HG02623 (cell line): Measurements from ENCODE around the gene DBI.
A peak's percentile ranks its signal among the peaks of the same experiment; 100 is the strongest.

Experiments
- ATAC-seq: cut with Tn5 transposase; IDR thresholded peaks from one replicate; pipeline ENCODE4 v1.9.1; 2021; ENCODE audit warnings: moderate library complexity; ENCODE audit not compliant: unreplicated experiment

DBI gene

DNA sequence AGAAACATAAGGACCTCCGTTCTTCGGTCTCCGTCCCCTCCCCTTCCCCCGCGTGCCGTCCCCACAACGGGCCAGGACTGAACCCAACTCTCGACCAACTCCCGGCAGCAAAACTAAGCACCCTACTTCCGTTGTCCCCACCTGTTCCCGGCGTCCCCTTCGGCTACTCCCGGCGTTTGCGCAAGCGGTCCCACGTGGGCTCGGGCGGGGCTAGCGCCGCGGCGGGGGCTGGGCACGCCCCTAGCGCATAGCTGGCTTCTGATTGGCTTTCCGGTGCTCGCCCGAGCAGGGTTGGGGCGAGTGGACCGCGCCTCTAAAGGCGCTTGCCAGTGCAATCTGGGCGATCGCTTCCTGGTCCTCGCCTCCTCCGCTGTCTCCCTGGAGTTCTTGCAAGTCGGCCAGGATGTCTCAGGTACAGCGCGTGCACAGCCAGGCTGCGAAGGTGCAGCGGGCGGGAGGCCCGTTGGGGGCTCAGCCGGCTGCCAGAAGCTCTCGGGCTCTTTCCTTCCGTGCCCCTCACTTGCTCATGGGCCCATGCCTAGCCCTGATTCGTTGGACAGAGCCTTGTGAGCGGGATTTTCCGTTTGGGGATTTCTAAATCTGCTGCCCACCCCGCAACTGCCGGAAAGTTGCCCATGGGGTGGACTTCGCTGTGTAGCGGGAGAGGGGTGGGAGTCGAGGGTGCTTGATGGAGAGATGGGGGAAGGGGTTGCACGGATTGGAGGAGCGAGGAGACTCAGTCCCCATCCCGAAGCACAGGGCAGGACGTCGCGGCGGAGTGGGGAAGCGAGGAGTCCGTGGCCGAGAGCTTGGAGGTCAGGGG is at the start of gene DBI, which contains the start of gene C2orf76:
Gene DBI, plus strand, starts transcription at position 329 of the 823 bp plus-strand sequence. Its CDS starts 75 bp downstream, at position 404.
Gene C2orf76, minus strand, starts transcription at position 186 of the 823 bp plus-strand sequence. CDS start 26,875 bp downstream, outside the sequence.
- ATAC-seq = peak; percentile 95

DNA sequence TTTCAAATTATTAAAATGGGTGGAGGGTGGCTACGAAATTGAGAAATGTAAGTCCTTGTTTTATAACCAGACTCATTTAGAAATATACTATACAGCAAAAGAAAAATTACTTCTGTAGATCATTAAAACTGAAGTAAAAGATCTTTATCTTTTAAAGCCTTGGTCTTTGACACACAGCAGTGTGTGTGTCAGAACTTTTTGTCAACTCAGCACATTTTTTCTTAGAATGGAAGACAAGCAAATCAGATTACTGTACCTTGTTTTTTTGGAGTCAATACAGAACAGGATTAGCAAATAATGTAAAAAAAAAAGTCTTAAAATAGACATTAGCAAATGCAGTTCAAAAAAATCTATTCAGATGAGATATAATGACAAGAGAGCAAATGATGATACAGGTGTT is 49.2 kb upstream of the DBI start:
- ATAC-seq = no peak

DNA sequence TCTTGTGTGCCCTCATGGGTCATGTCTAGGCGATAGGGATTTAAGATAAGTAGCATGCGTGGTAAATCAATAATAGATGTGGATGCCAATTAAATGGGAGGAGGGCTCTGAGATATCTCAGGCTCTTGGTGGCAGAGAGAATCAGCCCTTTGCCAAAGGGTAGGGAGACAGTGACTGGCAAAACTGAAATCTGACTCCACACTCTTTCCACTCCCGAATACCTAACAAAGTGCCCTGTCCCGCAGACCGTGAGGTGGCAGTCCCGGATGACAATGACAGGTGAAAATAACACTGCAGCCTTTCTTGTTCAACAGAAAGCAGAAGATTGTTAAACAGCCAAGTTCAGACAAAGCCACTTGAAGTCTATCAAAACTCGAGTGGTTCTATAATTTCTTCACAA is 47.2 kb upstream of the DBI start:
- ATAC-seq = no peak

DNA sequence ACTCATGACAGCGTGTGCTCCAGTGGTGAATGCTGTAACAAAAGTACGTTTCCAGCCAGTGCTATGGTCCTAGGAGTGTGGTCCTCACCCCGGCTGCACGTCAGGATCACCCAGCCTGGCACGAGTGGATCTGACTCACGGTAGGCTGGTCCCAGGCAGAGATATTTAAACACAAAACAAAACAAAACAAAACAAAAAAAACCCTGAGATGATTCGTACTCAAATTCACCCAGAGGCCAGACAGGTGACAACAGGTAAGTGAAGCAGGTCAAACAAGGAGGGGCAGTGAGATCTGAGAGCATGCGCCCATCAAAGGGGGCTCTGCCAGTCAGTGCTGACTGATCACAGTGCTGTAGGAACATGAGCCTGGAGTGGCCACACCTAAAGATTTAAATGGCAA is 43.3 kb upstream of the DBI start:
- ATAC-seq = no peak

DNA sequence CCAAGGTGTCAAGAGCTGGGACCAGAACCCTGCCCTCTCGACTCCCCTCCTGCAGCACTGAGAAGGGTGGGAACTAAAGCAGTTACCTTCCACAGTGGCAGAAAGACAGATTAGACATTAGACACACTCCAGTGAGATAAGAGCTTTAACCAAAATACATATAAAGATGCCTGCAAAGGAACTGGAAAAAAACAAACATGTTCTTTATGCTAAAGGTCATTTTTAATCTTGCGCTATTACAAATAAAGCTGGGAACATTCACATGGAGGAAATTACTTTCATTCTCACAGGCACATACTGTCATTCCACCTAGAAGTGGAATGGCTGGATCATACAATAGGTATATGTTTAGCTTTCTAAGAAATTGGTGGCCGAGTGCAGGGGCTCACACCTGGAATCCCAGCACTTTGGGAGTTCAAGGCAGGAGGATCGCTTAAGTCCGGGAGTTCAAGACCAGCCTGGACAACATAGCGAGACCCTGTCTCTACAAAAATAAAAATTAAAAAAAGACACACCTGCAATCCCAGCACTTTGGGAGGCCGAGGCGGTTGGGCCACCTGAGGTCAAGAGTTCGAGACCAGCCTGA is 42.0 kb upstream of the DBI start:
- no peak for ATAC-seq

DNA sequence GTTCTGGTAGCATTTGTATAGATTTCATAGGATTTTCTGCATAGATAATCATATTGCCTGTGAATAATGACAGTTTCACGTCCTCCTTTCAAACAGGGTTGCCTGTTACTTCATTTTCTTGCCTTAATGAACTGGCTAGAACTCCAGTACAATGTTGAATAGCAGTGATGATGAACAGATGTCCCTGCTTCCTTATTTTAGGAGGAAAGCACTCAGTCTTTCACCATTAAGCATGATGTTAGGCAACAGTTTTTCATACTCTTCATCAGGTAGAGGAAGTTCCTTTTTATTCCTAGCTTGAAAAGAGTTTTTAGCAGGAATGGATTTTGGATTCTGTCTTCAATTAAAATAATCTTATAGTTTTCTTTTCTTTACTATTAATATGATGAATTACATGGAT is 39.8 kb upstream of the DBI start:
- no peak for ATAC-seq

DNA sequence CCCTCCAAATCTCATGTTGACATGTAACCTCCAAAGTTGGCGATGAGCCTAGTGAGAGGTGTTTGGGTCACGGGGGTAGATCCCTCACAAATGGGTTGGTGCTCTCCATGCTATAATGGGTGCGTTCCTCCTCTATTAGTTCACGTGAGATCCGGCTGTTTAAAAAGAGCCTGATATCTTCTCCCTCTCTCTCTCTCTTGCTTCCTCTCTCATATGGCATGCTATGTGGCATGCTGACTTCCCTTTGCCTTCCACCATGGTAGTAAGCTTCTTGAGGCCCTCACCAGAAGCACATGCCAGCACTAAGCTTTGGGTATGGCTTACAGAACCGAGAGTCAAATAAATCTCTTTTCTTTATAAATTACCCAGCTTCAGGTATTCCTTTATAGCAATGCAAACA is 39.3 kb upstream of the DBI start:
- ATAC-seq = no peak

DNA sequence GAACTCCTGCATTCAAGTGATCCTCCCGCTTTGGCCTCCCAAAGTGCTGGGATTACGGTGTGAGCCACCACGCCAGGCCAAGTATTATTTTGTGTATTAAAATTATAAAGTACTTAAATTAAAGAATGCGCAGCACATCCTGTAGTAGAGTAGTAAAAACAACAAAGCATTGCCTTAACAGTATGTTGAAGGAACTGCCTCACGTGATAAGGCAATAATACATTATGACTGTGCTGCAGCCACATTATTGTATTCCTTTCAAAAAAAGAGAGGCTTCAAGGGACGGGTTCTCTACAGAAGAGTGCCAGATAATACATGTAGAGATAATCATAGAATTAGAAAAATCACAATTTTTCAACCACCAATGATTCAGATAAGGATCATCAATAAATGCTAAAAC is 33.8 kb upstream of the DBI start:
- no peak for ATAC-seq

DNA sequence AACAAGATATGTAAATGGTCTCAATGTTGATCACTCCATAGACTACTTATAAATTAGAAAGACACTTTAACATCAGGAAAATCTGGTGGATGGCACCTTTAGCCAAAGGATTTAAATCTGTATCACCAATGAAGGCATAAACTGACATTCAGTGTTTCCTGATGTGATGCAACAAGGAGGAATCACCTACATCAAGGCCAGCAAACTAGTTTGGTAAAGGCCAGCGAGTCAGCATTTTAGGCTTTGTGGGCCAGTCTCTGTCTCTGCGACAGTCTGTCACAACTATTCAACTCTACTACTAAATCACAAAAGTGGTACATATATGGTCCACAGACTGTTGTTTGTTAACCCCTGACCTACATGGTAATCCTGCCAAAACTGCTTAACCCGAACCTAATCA is 33.4 kb upstream of the DBI start:
- ATAC-seq = no peak

DNA sequence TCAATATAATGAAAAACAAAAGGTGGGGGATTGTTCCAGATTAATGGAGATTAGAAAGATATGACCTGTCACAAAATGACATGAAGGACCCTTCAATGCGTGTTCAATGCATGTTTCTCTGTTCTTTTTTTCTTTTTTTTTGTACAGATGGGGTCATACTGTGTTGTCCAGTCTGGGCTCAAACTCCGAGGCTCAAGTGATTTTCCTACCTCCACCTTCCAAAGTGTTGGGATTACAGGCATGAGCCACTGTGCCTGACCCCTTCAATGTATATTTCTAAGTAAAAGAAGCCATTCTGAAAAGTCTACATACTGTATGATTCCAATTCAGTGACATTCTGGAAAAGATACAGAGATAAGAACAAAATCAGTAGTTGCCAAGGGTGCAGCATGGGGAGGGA is 32.9 kb upstream of the DBI start:
- no peak for ATAC-seq

DNA sequence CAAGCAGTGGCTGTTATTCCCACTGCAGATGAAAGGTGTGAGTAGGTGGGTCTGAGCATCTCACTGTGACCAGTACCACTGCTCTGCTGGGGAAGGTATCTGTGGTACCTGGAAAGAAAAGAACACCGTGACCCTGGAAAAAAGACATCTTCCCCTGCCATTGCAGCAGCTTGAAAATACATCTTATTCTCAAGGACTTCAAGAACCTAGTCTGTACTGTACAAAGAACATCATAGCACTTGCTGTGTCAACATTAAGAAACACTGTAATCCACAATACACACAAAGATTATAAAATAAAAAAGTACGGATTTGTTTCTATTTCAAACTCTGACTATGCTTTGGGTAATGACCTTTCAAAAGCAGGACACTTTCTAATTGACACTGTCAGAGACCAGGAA is 29.0 kb upstream of the DBI start:
- no peak for ATAC-seq

DNA sequence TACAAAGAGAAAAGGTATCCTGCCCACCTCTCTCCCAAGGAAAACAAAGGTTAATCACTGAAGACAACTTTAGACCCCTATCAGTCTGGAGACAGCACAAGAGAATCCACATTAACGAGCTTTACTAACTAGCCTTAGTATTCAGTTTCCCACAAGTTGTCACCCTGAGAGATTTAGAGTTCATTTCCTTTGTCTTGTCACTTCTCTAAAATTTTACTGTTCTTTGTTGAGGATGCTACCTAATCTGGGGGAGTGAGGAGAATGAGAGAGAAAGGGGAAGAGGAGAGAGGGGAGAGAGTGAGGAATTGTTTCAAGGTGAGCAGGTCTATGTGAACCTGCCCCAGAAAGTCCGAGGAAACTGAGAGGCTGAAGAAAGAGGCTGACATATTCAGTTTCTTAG is 28.5 kb upstream of the DBI start:
- ATAC-seq = no peak

DNA sequence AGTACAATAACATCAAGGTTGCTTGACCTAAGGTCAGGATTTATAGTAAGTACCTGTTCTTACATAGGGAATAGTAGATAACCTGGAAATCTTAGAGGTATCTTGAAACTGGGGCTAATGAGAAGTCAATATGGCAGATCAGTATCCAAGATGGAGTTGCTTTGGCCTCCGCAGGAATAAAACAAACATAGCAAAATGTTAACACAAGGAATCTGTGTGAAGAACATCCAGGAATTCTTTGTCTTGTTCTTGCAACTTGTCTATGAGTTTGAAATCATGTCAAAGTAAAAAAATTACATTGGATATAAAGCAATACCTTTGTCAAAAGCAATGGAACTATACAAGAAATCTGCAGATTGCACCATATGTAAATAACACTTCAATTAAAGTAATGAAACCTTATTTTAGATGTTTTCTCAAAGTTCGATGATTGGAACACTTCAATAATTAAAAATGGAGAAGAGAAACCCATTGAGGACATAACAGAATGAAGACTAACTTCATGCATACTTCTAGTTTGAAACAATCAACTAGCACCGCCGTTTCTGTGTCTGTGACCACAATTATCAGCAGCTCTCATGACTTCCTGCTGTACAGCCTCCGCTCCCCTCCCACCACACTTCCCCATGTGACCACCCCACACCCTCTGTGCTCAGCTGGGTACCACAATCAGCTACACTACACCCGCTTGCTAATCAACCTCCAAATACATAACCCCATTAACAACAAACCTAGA is 27.8 kb upstream of the DBI start:
- peak; percentile 99 for ATAC-seq

DNA sequence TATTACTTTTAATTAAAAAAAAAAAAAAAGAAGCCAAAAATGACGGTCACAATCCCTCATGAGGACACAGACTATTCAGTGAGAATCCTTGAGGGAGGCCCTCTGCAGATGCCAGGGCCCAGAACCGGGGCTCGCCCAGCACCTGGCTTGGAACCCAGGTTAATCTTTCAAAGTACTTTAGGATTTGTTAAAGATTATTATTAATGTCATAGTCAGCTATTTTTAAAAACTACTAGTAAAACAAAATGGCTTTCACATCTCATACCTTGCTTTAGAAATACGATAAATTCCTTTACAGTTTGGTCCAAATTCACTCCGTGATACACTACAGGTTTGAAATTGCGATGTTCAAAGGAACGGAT is 27.2 kb upstream of the DBI start:
- ATAC-seq = no peak

DNA sequence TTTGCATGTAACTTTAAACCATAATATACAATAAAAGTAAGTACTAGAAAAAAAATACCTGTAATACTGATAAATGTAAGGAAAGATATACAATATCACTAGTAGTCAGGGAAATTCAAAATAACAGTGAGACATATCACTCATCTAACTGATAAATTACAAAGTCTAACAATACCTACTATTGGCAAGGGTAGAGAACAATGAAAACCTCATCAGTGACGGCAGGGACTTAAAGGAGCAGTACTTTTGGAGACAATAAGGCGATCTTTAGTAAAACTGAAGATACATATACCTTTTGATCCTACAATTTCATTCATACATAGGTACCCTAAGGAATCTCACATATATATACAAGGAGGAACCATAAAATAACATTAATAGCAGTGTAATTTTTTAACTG is 25.1 kb upstream of the DBI start:
- no peak for ATAC-seq

DNA sequence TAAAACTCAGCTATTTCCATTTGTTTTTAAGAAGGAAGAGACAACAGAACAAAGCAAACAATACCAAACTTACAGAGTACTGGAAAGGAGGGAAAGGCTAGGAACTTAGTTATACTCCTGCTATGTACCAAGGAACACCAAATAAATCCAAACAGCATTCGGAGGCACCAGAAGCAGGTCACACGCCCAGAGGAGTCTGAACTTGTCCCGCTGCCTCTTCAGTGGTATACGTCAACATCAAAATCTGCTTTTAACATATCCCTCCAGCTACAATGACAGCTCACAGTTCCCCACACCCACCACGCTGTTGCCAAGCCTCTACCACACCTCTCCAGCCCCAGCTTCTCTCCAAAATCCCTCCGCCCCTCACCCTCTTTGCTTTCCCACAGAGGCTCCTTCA is 17.5 kb upstream of the DBI start:
- ATAC-seq = no peak

DNA sequence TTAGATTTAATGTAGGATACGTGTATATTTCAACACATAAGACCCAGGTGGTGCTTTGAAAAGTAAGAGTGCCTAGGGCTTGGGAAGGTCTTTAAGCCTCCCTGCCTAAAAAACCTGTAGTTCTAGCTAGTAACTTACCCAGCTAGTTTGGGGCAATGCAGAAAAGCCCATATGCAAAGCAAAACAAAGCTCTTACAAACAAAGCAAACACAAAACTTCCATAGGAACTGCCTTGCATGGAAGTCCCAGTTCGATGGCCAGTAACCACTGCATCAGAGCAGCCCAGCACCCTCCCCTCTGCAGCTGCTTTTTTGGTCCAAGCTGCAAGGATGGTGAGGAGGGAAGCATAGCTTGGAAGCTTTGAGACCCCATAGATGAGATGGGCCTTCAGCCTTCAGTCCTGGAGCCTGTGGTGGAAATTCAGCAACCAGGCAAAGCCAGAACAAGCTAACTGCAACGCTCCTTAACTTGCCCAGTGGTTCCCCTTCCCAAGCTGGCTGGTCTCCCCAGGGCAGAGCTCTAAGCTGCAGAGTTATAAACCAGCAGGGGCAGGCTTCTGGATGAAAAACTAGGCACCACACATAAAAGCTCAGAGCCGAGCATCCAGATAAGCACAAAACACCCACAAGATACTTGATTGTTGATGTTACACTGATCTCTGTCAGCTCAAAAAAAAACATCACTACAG is 16.3 kb upstream of the DBI start:
- no peak for ATAC-seq

DNA sequence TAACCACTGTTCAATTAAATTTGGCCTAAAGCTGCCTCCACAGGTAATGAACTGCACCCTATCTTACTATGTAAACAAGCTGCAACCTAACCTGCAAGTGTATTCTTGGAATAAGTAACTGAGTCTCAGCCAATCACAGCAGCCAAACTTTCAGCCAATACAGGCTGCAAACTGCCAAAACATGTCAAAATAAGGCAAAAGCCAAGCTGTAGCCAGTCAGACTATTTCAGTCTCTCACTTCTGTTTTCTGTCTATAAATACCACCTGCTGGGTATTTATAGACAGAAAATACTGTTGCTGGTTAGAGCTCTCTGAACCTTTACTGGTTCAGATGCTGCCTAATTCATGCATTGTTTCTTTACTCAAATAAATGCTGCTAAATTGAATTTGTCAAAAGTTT is 14.4 kb upstream of the DBI start:
- ATAC-seq = peak; percentile 91

DNA sequence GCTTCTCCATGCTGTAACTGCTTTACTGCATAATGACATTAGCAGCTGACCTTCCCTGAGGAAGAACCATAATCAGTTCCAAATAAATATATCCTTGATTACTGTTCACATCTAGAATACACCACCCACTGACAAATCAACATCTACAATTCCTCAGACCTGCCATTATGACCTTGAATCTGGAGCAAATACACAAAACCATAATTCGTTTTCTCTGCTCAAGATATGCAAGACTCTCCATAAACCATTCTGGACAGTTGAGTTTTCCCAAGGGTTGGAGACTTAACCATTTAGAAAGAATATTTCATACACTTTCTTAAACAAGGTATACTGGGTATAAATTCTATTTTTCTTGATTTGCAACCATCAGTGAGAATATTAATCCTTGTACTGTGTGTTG is 11.9 kb upstream of the DBI start:
- ATAC-seq = no peak

DNA sequence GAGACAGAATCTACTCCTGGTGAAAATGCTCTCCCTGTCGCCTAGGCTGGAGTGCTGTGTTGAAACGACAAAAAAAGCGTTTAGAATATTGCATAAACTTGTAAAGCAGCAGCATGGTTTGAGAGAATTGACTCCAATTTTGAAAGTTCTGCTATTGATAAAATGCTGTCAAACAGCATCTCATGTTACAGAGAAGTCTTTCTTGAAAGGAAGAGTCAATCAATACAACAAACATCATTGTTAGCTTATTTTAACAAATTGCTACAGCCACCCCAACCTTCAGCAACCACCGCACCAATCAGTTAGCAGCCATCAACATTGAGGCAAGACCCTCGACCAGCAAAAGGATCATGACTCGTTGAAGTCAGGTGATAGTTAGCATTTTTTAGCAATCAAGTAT is 7.0 kb upstream of the DBI start:
- no peak for ATAC-seq

DNA sequence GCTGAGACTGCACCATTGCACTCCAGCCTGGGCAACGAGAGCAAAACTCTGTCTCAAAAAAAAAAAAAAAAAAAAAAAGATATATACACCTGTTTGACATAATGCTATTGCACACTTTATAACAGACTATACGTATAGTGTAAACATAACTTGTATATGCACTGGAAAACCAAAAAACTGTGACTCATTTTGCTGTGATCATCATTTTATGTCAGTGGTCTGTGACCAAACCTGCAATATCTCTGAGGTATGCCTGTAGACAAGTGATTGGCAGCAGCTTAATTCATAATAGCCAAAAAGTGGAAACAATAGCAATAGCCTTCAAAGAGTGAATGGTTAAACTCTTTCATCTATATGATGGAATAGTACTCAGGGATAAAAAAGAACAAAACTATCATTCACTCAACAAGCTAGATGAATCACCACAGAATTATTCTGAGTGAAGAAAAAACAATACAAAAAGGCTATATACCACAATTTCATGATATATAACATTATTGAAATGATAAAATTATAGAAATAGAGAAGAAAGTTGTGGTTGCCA is 6.3 kb upstream of the DBI start:
- no peak for ATAC-seq
